GM21737 (cell line): ENCODE results near the gene TAS2R40.

Source experiments
- ATAC-seq: cut with Tn5 transposase; IDR thresholded peaks from one replicate; pipeline ENCODE4 v1.9.1; 2021; ENCODE audit warnings: mild to moderate bottlenecking, moderate library complexity; ENCODE audit not compliant: unreplicated experiment

Gene TAS2R40

GRCh38 chr7:143222782-143223181, 945 bp downstream of the TAS2R40 start:
- ATAC-seq = no peak

GRCh38 chr7:143223784-143224183, 1.9 kb downstream of the TAS2R40 start:
- no peak for ATAC-seq

GRCh38 chr7:143225047-143225446, 3.2 kb downstream of the TAS2R40 start:
- ATAC-seq = no peak

- ATAC-seq = no peak
Measured at GRCh38 chr7:143227806-143228205, 6.0 kb downstream of the TAS2R40 start.

- ATAC-seq = no peak
Measured at GRCh38 chr7:143229054-143229790, 7.4 kb downstream of the TAS2R40 start.

- no peak for ATAC-seq
Measured at GRCh38 chr7:143230602-143231457, 9.0 kb downstream of the TAS2R40 start.

- ATAC-seq = no peak
Measured at GRCh38 chr7:143233816-143234532, 12.1 kb downstream of the TAS2R40 start.

GRCh38 chr7:143234533-143234875, 12.7 kb downstream of the TAS2R40 start:
- ATAC-seq = no peak

GRCh38 chr7:143235561-143235960, 13.7 kb downstream of the TAS2R40 start:
- ATAC-seq = no peak

- no peak for ATAC-seq
Measured at GRCh38 chr7:143236408-143236990, 14.7 kb downstream of the TAS2R40 start.

- no peak for ATAC-seq
Measured at GRCh38 chr7:143237366-143237765, 15.5 kb downstream of the TAS2R40 start.

GRCh38 chr7:143238289-143238980, 16.6 kb downstream of the TAS2R40 start:
- no peak for ATAC-seq

GRCh38 chr7:143239813-143240212, 18.0 kb downstream of the TAS2R40 start:
- no peak for ATAC-seq

GRCh38 chr7:143240291-143241168, 18.7 kb downstream of the TAS2R40 start:
- ATAC-seq = peak; percentile 87

GRCh38 chr7:143242306-143242705, 20.5 kb downstream of the TAS2R40 start:
- ATAC-seq = no peak

- ATAC-seq = no peak
Measured at GRCh38 chr7:143243111-143243510, 21.3 kb downstream of the TAS2R40 start.

GRCh38 chr7:143243614-143244013, 21.8 kb downstream of the TAS2R40 start:
- ATAC-seq = no peak

- ATAC-seq = no peak
Measured at GRCh38 chr7:143244321-143244720, 22.5 kb downstream of the TAS2R40 start.

GRCh38 chr7:143245123-143245522, 23.3 kb downstream of the TAS2R40 start:
- no peak for ATAC-seq

- ATAC-seq = no peak
Measured at GRCh38 chr7:143247372-143247771, 25.5 kb downstream of the TAS2R40 start.
